Brain microvascular endothelial cell (primary cell): ENCODE data around the gene LYSET.

Experiments
- DNase-seq: peaks from one replicate; pipeline ENCODE4 v3.0.0-alpha.2; 2020
- H3K27ac ChIP-seq: fragments of 250-450 bp; sonication (Bioruptor Pico); 2 replicates; pipeline ENCODE4 v1.5.1; 2020; ENCODE audit warnings: mild to moderate bottlenecking, moderate library complexity
- H3K27me3 ChIP-seq: fragments of 250-450 bp; sonication (Bioruptor Pico); replicated peaks from 2 replicates; pipeline ENCODE4 v1.5.1; 2020; ENCODE audit warnings: mild to moderate bottlenecking
- H3K36me3 ChIP-seq: fragments of 250-450 bp; sonication (Bioruptor Pico); replicated peaks from 2 replicates; pipeline ENCODE4 v1.5.1; 2020; ENCODE audit warnings: mild to moderate bottlenecking
- H3K4me3 ChIP-seq: 2 replicates; pipeline ENCODE4 v1.5.1; 2011; ENCODE audit warnings: low read depth, mild to moderate bottlenecking, control low read depth, low read length, moderate library complexity
- CTCF ChIP-seq: IDR thresholded peaks from 2 replicates; pipeline ENCODE4 v1.5.1; 2011; ENCODE audit warnings: low read depth, mild to moderate bottlenecking, moderate library complexity, low read length, control low read depth, inconsistent platforms; ENCODE audit errors: missing control alignments
- in situ Hi-C: cut with HindIII; loops from 2 replicates; pipeline ENCODE4 v1.10.0; 2017; ENCODE audit warnings: low sequenced_read_pairs, low pct_ligation_motif_present

The LYSET gene

GRCh38 chr14:93219103-93219726, 34.1 kb downstream of the LYSET start:
- Histone ChIP-seq H3K27ac (no peak overlapping the region), H3K27me3 (no peaks in the 10 kb centered on the region), H3K36me3 (peaks cover 10% of the 10 kb centered on the region), H3K4me3 (no peak overlapping the region)
- peak; percentile 75 for TF ChIP-seq CTCF
- in situ Hi-C loops, result no loop called here
- peak; percentile 46 for DNase-seq

GRCh38 chr14:93220509-93220908, 35.4 kb downstream of the LYSET start:
- in situ Hi-C loops, result no loop called here
- Histone ChIP-seq H3K4me3 (no peak overlapping the region), H3K27ac (no peak overlapping the region), H3K27me3 (no peaks in the 10 kb centered on the region), H3K36me3 (peaks cover 5% of the 10 kb centered on the region)
- DNase-seq, result no peak
- no peak for TF ChIP-seq CTCF

- no peak overlapping the region for H3K4me3 ChIP-seq
- peaks cover 2% of the 10 kb centered on the region for H3K36me3 ChIP-seq
- no peak overlapping the region for H3K27ac ChIP-seq
- no peak for TF ChIP-seq CTCF
- DNase-seq, result no peak
- in situ Hi-C loops, result no loop called here
- H3K27me3 ChIP-seq, result no peaks in the 10 kb centered on the region
These were observed 38.4 kb downstream of the LYSET start for GRCh38 chr14:93223565-93223964.

DNA sequence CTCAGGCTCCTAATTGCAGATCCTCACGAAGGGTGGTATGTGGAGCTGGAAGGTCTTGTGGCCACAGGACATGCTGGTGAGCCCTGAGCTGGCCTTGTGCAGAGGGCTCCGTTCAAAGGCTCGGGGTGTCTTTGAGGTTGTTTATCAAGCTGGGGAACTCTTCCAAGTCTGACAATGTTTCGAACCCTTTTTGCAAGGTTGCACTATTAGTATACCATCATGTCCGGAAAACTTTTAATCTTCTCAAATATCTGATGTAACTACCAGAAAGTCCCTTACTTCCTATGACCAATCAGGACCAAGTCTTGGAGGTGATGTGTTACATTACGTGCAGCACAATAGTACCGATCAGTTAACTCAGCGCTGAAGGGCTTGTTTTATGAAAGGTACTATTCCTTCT, 43.4 kb downstream of the LYSET start:
- no peak for DNase-seq
- Histone ChIP-seq H3K27ac (no peak overlapping the region), H3K36me3 (no peaks in the 10 kb centered on the region), H3K27me3 (no peaks in the 10 kb centered on the region), H3K4me3 (no peak overlapping the region)
- TF ChIP-seq CTCF, result no peak
- in situ Hi-C loops, result no loop called here

- Histone ChIP-seq H3K27ac (no peak overlapping the region), H3K36me3 (no peaks in the 10 kb centered on the region), H3K4me3 (no peak overlapping the region), H3K27me3 (no peaks in the 10 kb centered on the region)
- in situ Hi-C loops, result no loop called here
- TF ChIP-seq CTCF, result no peak
- no peak for DNase-seq
These were observed 45.4 kb downstream of the LYSET start for GRCh38 chr14:93230539-93230938.

GRCh38 chr14:93231129-93231979, 46.2 kb downstream of the LYSET start:
- no peak for TF ChIP-seq CTCF
- Histone ChIP-seq H3K4me3 (peak overlapping the region; percentile 64), H3K27ac (peak overlapping the region; percentile 49), H3K36me3 (no peaks in the 10 kb centered on the region), H3K27me3 (no peaks in the 10 kb centered on the region)
- DNase-seq, result peak; percentile 51
- in situ Hi-C loops, result no loop called here
